Stimulated activated CD4-positive, alpha-beta T cell treated with anti-CD3 and anti-CD28 coated beads, TNF-alpha, amount 100 ng/mL, for 48 hours (primary cell): Measurements from ENCODE around the gene SCTR.

ENCODE experiments used
- DNase-seq, 3 donors: peaks; one replicate each; pipeline ENCODE4 v3.0.0-alpha.2; 2020; ENCODE audit warnings: low read depth in 3 of 3

Gene SCTR

DNA sequence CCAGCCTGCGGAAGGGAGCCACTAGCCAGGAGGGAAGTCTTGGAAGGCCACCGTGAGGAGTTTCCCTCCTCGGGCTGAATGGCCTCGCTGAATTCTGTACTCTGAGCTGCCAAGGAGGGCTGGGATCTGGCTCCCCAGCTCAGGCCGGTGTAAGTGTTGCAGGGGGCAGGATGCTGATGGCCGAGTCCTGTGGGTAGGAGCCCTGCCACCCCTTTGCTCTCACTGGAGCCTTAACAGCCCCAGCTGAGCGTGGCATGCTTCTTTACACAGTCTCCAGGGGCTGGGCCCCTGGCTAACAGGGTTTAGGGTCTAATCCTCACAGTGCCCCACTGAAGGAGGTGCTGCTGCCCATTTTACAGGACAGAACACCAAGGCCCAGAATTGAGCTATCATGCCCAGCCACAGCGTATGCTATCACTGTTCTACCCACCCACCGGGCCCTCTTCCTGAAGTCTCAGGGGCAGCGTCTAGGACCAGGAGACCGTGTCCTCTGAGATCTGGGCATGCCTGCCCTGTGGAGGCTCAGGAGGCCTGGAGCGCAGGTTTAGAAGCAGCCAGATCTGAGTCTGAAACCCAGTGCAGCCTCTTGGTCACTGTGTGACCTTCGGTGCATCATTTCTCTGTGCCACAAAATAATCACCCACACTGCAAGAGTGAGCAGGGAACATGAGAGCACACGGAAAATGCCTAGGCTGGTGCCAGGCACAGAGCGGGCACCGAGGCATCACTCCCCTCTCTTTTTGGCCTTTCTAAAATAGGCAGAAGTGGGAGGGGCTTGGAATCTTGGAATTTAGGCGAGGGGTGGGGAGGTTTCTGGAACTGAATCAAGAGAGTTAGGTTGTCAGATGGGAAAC, 49.7 kb downstream of the SCTR start:
- no peak for DNase-seq

DNA sequence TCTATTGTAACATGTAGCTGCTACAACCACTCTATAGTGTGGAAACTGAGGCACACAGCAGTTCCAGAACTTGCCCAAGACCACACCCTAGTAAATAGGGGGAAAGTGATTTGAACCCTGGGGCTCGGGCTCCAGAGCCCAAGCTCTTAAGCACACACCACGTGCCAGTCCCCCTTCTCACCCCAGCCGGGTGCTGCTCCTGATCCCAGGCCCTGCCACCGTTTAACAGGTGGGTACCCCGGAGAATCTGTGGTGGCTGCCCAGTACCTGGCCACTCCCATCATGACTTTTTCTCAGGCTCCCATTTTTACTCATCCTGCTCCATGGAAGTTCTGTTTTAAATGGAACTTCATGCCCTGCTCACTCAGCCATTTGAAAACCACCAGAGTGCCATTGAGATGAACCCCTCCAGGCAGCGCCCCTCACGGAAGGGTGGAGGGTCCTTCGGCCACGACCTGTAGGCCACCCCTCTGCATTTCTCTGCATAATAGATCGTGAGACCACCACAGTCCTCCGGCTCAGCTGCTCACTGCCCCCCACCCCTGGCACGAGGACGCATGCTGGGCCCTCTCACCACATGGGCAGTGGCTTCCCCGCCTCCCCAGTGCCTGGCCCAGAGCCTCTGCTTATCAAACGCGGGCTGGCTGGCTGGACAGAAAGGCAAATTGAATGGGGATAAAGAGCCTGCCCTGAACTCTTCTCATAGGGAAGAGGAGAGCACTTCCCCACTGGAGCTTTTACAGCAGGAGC, 50.5 kb downstream of the SCTR start:
- DNase-seq: no peak

DNA sequence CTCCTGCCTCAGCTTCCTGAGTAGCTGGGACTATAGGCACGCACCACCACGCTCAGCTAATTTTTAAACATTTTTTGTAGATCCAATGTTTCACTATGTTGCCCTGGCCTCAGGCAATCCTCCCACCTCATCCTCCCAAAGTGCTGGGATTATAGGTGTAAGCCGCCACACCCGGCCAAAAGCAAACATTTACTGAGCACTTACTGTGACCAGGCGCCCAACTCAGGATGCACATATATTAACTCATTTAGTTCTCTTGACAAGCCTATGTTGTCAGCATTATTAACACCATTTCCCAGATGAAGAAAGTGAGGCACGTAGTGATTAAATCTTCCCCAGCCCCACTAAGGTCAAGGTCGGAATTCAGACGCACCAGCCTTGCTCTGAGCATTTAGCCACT, 51.5 kb downstream of the SCTR start:
- no peak for DNase-seq

- no peak for DNase-seq
Observed at GRCh38 chr2:119469661-119470297, 54.5 kb downstream of the SCTR start.

DNA sequence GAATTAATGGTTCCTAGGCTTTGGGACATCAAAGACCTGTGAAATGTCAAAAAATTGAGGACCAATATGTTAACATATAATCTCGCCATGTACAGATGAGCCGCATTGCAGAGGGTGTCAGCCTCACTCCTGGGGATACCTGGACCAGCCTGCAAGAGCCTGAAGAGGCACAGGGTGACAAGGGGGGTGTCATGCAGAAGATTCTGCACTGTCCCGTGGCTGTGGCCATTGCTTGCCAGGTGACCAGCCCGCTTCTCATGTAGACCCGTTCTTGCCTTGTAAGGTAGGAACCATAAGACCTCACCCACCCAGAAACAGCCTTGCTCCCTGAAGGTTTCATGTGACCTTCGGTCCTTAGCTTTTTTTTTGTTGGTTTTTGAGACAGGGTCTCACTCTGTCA, 55.2 kb downstream of the SCTR start:
- no peak for DNase-seq

DNA sequence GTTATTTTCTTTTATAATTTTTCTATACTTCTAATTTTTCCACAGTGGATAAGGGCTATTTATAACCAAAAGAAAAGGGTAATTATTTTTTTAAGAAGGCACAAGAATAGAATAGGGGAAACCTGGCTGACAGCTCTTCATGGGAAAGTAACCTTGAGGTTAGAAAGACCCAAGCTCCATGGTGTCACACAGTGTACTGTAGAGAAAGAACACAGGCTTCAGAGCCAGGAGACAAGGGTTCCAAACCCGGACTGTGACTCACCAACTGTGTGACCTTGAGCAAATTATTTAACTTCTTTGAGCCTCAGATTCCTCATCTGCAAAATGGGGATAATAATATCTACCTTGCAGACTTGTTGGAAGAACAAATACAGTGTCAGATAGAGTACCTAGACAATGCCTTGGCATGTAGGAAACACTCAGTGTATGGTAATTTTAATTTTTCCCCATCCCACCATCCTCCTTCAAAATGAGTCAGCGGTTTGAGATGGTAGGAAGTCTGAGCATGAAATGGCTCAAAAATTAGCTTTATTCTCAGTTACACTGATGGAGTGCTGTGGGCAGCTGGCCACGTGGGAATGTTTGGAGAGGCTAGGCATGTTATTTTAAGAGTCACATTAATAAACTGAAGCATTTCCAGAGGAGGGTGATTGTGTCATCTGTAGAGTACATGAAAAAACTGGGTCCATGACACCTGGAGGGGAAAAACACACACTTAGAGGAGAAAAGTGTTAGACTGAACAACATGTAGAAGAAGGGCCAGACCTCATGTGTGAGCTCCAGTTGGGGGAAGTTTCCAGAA, 55.9 kb downstream of the SCTR start:
- DNase-seq: no peak

GRCh38 chr2:119466373-119466772, 57.9 kb downstream of the SCTR start:
- no peak for DNase-seq

GRCh38 chr2:119465687-119466086, 58.6 kb downstream of the SCTR start:
- DNase-seq: no peak

DNA sequence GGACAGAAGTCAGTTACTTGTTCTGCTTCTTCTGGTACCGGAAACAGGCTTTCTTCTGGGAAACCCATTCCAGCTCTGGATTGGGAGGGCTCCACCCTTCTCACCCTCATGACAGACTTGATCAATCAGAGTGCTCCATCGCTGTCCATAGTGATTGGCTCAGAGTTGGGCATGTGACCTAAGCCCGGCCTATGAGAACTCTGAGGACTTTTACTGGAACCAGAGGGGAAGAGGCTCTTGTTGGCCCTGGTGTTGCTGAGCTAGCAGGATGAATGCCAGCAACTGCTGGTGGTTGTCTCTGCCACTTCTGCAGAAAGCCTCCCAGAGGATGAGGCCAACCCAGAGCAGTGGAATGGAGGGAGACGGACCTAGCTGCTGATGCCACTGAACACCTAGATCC, 59.3 kb downstream of the SCTR start:
- DNase-seq: no peak

DNA sequence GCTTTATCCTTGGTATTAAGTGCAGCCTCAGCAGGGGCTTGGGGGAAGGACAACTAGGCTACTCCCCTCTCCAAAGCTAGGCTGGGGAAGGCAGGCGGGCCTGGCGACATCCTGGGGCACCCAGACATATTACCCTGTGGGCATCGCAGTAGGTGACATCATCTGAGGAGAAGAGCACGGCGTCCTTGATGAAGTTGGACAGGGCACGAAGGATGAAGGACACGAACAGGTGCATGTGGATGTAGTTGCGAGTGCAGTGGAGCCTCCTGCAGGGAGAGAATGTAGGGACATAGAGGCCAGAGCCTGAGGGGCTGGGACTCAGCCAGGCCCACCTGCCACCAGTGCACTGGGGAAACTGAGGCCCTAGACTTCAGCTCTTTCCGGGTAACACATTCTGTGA, 60.3 kb downstream of the SCTR start:
- DNase-seq: no peak

GRCh38 chr2:119463136-119463535, 61.1 kb downstream of the SCTR start:
- no peak for DNase-seq

- no peak for DNase-seq
Observed at GRCh38 chr2:119462574-119462973, 61.7 kb downstream of the SCTR start.

DNA sequence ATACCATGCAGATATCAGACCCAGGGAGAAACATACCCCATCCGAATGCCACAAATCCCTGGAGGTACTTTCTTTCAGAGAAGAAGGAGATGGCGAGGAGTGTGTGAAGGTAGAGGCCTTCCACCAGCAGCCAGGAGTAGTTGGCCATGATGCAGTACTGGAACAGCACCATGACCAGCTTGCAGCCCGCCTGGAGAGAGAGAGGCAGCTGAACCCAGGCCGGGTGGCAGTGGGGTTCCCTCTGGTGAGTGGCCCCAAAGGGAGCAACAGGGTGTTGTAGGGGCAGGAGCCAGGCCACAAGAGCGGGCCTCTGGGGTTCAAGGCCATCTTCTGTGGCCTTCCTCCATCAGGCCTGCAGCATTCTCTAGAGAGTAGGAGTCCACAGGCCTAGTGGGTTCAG, 62.5 kb downstream of the SCTR start:
- DNase-seq: no peak

GRCh38 chr2:119460076-119460475, 64.2 kb downstream of the SCTR start:
- no peak for DNase-seq

DNA sequence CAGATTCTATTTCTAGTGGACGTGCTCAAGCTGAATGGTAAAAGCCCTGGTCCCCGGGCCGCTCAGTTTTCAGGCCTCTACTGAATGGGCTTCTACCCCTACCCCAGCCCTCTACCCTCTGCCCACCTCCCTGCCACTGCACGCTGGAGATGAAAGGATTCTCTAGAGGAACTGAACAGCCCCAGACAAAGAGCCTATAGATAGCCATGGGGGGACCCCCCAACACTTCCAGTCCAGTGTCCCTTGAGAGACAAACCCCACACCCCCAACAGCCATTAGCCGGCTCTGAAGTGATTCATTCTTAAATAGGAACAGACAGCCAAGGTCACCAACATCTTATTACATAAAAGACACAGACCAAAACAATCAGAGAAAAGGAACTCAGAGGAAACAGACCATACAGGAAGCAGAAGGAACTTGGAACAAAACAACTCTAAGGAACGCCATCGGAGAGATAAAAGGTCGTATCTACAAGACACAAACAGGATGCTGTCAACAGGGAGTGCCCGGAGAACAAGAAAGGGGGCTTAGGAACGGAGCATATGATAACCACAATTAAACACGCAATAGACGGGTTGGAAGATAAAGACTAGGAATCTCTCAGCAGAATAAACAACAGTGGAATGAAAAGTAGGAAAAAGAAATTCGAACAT, 69.1 kb downstream of the SCTR start:
- DNase-seq: no peak

DNA sequence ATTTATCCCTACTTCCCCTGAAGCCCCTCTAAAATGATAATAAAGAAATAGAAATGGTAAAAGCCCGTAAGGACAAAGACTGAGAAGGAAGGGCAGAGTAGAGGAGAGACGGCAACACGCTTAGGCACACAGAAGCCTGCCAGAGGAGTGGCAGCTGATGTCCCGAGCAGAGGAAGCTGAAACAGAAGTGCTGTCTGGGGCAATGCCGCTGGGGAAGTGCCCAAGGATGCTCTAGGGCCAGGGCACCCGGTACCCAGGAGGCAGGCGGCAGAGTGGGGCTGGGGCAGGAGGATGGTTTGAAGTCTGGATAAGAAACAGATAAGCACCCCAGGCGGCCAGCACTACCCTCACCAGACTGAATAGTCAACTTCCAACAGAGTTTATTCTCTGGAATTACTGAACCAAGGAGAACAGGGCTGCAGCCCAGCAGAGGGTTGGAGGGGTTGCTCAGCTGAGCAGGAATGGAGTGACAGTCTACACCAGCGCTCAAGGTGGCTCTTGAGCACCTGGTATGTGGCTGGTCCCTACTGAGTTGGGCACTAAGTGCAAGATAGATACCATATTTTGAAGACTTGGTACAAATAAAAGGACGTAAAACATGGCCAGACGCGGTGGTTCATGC, 70.2 kb downstream of the SCTR start:
- no peak for DNase-seq

DNA sequence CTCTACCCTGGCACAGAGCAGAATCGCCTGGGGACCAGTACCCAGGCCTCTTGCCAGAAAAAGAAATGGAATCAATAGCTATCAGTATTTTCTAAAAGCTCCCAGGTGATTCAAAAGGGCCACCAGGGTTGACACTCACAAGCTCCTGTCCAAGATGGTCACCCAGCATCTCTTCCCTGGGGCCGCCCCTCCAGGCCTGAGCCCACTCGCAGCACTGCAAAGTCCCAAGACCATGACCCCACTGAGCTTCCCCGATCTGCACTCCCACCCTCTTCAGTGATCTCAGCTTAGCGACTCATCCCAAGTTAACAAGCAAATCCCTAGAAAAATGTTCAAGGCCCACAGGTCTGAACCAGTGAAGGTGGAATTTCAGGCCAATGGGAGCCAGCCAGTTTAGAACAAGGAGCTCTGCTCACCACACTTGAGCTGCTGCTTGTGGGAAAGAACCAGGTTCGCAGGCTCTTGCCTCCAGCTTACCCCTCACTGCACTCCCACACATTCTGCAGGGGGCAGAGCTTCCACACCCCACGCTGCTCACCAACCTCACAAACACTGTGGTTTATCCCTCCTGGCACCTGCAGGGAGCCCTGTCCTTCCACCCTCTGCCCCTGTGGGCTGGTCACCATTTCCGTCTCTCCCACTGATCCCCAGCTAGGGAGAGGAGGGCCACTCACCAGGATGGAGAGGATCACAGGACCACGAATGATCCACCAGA, 72.8 kb downstream of the SCTR start:
- no peak for DNase-seq

DNA sequence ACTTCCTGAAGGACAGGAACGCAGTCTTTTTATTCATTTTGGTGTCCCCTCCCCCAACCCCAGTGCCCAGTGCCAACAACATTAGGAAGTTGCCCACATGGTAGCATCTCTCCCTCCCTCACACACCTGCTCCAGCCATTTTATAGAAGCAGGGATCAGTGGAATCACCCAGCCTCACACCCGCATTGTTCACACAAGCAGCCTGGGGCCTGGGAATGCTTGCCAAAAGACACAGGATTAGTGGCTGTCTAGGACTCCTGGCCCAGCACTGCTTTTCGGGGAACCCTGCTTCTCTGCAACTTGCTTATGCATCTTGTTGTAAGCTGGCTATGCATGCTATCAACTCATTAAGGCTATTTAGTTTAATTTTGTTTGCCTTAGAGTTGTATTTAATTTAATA, 74.8 kb downstream of the SCTR start:
- DNase-seq: no peak

DNA sequence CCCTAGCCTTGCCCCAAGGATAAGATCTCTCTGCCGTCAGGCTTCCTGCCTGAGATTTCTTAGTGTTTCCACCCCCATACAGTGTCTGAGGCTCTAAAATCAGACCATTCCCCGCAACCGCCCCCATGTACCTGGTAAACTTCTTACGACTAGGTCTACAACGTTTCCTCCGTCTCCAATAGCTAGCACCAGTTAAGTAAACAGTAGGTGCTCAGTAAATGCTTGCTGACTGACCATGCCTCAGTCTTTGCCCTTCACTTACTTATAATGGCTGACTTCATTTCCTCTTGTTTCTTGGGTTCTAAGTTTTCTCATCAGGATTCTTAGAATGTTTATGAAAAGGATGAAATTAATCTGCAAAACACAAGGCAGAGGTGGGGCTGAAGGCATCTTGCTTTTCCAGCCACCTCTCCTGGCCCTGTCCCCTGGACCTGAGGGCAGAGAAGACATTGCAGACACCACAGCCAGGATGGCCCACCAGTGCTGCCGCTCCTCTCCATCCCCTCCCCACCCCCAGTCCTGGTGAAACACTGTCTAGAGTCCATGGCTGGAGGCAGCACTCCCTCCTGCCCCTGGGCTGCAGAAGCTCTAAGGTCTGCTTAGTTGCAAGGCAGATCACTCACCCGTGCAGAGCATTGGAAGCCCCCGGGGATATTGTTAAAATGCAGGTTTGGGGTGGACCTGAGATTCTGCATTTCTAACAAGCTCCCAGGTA, 75.7 kb downstream of the SCTR start:
- no peak for DNase-seq

GRCh38 chr2:119446037-119446436, 78.2 kb downstream of the SCTR start:
- no peak for DNase-seq
